IMR-90 (cell line): Measurements from ENCODE around the gene SNRPA1. TPM values are rescaled to one million over a fixed set of nuclear protein-coding genes. Genes with fewer than 3 reads are reported as not detected.

Experiments used
- ATAC-seq: fragments of 200-7000 bp; cut with Tn5 transposase; 2 replicates; pipeline ENCODE4 v1.9.1; 2020; ENCODE audit warnings: low read depth, mild to moderate bottlenecking, moderate library complexity
- BruUV-seq: library from RNA; stranded (reverse); fragments of 400-500 nt; replicated peaks from 2 replicates; lab custom pipeline; 2021; lab: Mats Ljungman, UMichigan
- CTCF ChIA-PET: fragments of 300-600 bp; formaldehyde crosslinking; extraction: SDS; loops from one replicate; lab custom pipeline; 2021; ENCODE audit warnings: antibody characterized with exemption; lab: Yijun Ruan, JAX
- POLR2A ChIA-PET: fragments of 300-600 bp; sonication (Branson Sonifier 250); formaldehyde crosslinking; loops from one replicate; lab custom pipeline; 2022; ENCODE audit warnings: antibody characterized with exemption; ENCODE audit not compliant: unreplicated experiment; lab: Charles Lee
- DNase-seq: peaks from one replicate; pipeline ENCODE4 v3.0.0; 2013
- H2AFZ ChIP-seq: replicated peaks from 2 replicates; pipeline ENCODE3; 2013; ENCODE audit warnings: low read length, mild to moderate bottlenecking; ENCODE audit not compliant: poor library complexity
- H2AK5ac ChIP-seq: 2 replicates; pipeline ENCODE4 v1.6.1; 2013; ENCODE audit warnings: low read depth, low read length, inconsistent platforms
- H2AK9ac ChIP-seq: replicated peaks from 2 replicates; pipeline ENCODE3; 2013; ENCODE audit warnings: mild to moderate bottlenecking, low read depth, low read length, moderate library complexity; ENCODE audit not compliant: poor library complexity
- H2BK120ac ChIP-seq: 2 replicates; pipeline ENCODE4 v1.6.1; 2013; ENCODE audit warnings: low read depth, low read length, inconsistent platforms
- H2BK15ac ChIP-seq: 3 replicates; pipeline ENCODE4 v1.6.1; 2013; ENCODE audit warnings: low read depth, low read length, inconsistent platforms
- H2BK20ac ChIP-seq: 2 replicates; pipeline ENCODE4 v1.6.1; 2013; ENCODE audit warnings: low read depth, mild to moderate bottlenecking, inconsistent platforms, low read length, moderate library complexity
- H2BK5ac ChIP-seq: 2 replicates; pipeline ENCODE4 v1.6.1; 2013; ENCODE audit warnings: mild to moderate bottlenecking, low read depth, low read length, inconsistent platforms; ENCODE audit not compliant: poor library complexity, severe bottlenecking
- H3K14ac ChIP-seq: replicated peaks from 2 replicates; pipeline ENCODE4 v1.6.1; 2013; ENCODE audit warnings: low read depth, low read length, inconsistent platforms
- H3K18ac ChIP-seq: 2 replicates; pipeline ENCODE4 v1.6.1; 2013; ENCODE audit warnings: low read depth, low read length, control low read depth
- H3K23ac ChIP-seq: 2 replicates; pipeline ENCODE4 v1.6.1; 2013; ENCODE audit warnings: low read depth, low read length, inconsistent platforms
- H3K27ac ChIP-seq: 2 replicates; pipeline ENCODE4 v1.5.1; 2013; ENCODE audit warnings: mild to moderate bottlenecking, control low read depth, low read length; ENCODE audit not compliant: insufficient read depth
- H3K27me3 ChIP-seq: 2 replicates; pipeline ENCODE4 v1.6.1; 2013; ENCODE audit warnings: low read length; ENCODE audit not compliant: control insufficient read depth, insufficient read depth
- H3K36me3 ChIP-seq: 2 replicates; pipeline ENCODE4 v1.6.1; 2013; ENCODE audit warnings: low read length, mixed read lengths; ENCODE audit not compliant: control insufficient read depth, insufficient read depth
- H3K4ac ChIP-seq: 2 replicates; pipeline ENCODE4 v1.6.1; 2013; ENCODE audit warnings: low read depth, low read length, inconsistent platforms
- H3K4me1 ChIP-seq: 2 replicates; pipeline ENCODE4 v1.6.1; 2013; ENCODE audit warnings: low read length, mixed read lengths; ENCODE audit not compliant: control insufficient read depth, insufficient read depth
- H3K4me2 ChIP-seq: 2 replicates; pipeline ENCODE4 v1.6.1; 2013; ENCODE audit warnings: low read depth, mild to moderate bottlenecking, control low read depth, low read length, moderate library complexity
- H3K4me3 ChIP-seq: 2 replicates; pipeline ENCODE4 v1.5.1; 2013; ENCODE audit warnings: low read depth, mild to moderate bottlenecking, control low read depth, low read length, moderate library complexity; ENCODE audit not compliant: insufficient read depth
- H3K56ac ChIP-seq: 2 replicates; pipeline ENCODE4 v1.6.1; 2013; ENCODE audit warnings: low read length, inconsistent platforms; ENCODE audit not compliant: insufficient read depth; ENCODE audit errors: extremely low read depth
- H3K79me1 ChIP-seq, 2 experiments: 2 replicates each; pipeline ENCODE4 v1.6.1; 2013; ENCODE audit warnings: low read length in 2 of 2, inconsistent platforms in 1 of 2, low read depth in 1 of 2
- H3K9ac ChIP-seq: 2 replicates; pipeline ENCODE4 v1.6.1; 2013; ENCODE audit warnings: low read depth, low read length, control low read depth
- H3K9me1 ChIP-seq: 2 replicates; pipeline ENCODE4 v1.6.1; 2013; ENCODE audit warnings: low read length, inconsistent platforms; ENCODE audit not compliant: insufficient read depth
- H3K9me3 ChIP-seq: 2 replicates; pipeline ENCODE4 v1.6.1; 2013; ENCODE audit warnings: low read length; ENCODE audit not compliant: control insufficient read depth, insufficient read depth
- H4K20me1 ChIP-seq: 2 replicates; pipeline ENCODE4 v1.6.1; 2013; ENCODE audit warnings: low read length, inconsistent platforms; ENCODE audit not compliant: insufficient read depth
- H4K5ac ChIP-seq: 2 replicates; pipeline ENCODE4 v1.6.1; 2013; ENCODE audit warnings: mild to moderate bottlenecking, low read depth, low read length, control low read depth
- H4K8ac ChIP-seq, 2 experiments: 2 replicates each; pipeline ENCODE4 v1.6.1; 2013; ENCODE audit warnings: low read depth in 2 of 2, low read length in 2 of 2, control low read depth in 1 of 2, inconsistent platforms in 1 of 2
- H4K91ac ChIP-seq: 2 replicates; pipeline ENCODE4 v1.6.1; 2013; ENCODE audit warnings: low read depth, low read length, inconsistent platforms; ENCODE audit not compliant: insufficient read depth
- FOS ChIP-seq: fragments of 150-350 bp; IDR thresholded peaks from 2 replicates; pipeline ENCODE4 v1.6.1; 2016; ENCODE audit warnings: low read depth, low read length
- MXI1 ChIP-seq: IDR thresholded peaks from 2 replicates; pipeline ENCODE4 v1.6.1; 2012; ENCODE audit warnings: low read depth, mild to moderate bottlenecking, low read length, moderate library complexity, borderline replicate concordance
- WGBS, 2 experiments: methylation state at CpG; one replicate each; pipeline versions ENCODE4 v1.1.5 to v1.1.7; 2013; ENCODE audit warnings: missing lambda C conversion rate in 2 of 2; ENCODE audit not compliant: insufficient read length in 1 of 2; ENCODE audit errors: extremely low coverage in 2 of 2; 5-methylcytosine and 5-hydroxymethylcytosine counted together
- dilution Hi-C: fragments of 300-500 bp; cut with HindIII; formaldehyde crosslinking; loops from one replicate; pipeline ENCODE4 v1.14.3; 2018; ENCODE audit warnings: low sequenced_read_pairs; ENCODE audit not compliant: unreplicated experiment
- in situ Hi-C: fragments of 300-500 bp; cut with MboI; formaldehyde crosslinking; loops from 3 replicates; pipeline ENCODE4 v1.14.3; 2019; ENCODE audit warnings: low sequenced_read_pairs, inconsistent platforms, mixed read lengths
- intact Hi-C: fragments of 100-400 bp; cut with micrococcal nuclease; formaldehyde crosslinking; loops from 2 replicates; pipeline ENCODE4 v1.10.0; 2022
- polyA plus RNA-seq, 3 experiments: library from polyadenylated mRNA; depleted of rRNA; stranded (reverse); fragments of >200 nt; gene quantifications; 2 replicates each; pipeline ENCODE4 v1.2.3, GENCODE V29; 2012; ENCODE audit warnings: low replicate concordance in 1 of 3
- total RNA-seq: library from RNA; depleted of rRNA; stranded (reverse); fragments of >200 nt; gene quantifications from 2 replicates; pipeline ENCODE4 v1.2.3, GENCODE V29; 2012

Gene SNRPA1
- total and polyA plus RNA-seq, 2 of the 4 experiments (the other 2 are of a cell fraction): 37.1 to 79.9 TPM

DNA sequence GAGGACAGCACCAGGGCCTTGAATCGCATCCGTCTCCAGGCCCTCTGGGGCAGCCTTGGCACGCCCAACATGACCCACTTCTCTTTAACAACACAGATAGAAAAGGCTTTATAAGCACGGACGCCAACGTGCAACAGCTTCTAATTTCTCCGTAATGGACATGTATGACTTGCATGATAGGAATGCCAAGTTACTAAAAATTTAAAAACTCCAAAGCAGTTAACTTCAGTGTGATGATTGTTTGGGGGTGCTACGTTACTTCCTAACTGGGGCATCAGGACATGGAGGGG lies 30.9 kb upstream of the SNRPA1 start:
- H2AFZ ChIP-seq: no peak overlapping the region
- ATAC-seq: no peak
- TF ChIP-seq FOS (no peak), MXI1 (no peak)
- intact Hi-C loops (no loop called here), in situ Hi-C loops (no loop called here), dilution Hi-C loops (no loop called here)
- H4K8ac ChIP-seq: no peak overlapping the region
- ChIA-PET POLR2A (no interaction called here), CTCF (no interaction called here)
- no peak overlapping the region for H3K56ac ChIP-seq
- H3K79me1 ChIP-seq: no peaks in the 10 kb centered on the region
- H4K20me1 ChIP-seq: no peaks in the 10 kb centered on the region
- no peak overlapping the region for H3K4ac ChIP-seq
- H2BK20ac ChIP-seq: no peak overlapping the region
- no peak overlapping the region for H3K4me2 ChIP-seq
- no peak overlapping the region for H3K18ac ChIP-seq
- no peaks in the 10 kb centered on the region for H3K9me1 ChIP-seq
- H3K9ac ChIP-seq: no peak overlapping the region
- H2BK15ac ChIP-seq: no peak overlapping the region
- no peaks in the 10 kb centered on the region for H3K36me3 ChIP-seq
- H2BK5ac ChIP-seq: no peak overlapping the region
- H3K23ac ChIP-seq: no peak overlapping the region
- DNase-seq: no peak
- H4K5ac ChIP-seq: no peak overlapping the region
- H3K27ac ChIP-seq: no peak overlapping the region
- H3K9me3 ChIP-seq: no peaks in the 10 kb centered on the region
- no peak overlapping the region for H3K4me3 ChIP-seq
- WGBS, 2 experiments: no CpG with 5 or more reads among the region's 8 CpGs
- BruUV-seq: no TSS peak
- no peak overlapping the region for H2AK5ac ChIP-seq
- no peak overlapping the region for H2BK120ac ChIP-seq
- H2AK9ac ChIP-seq: no peak overlapping the region
- no peaks in the 10 kb centered on the region for H3K4me1 ChIP-seq
- H3K27me3 ChIP-seq: peaks cover 40% of the 10 kb centered on the region
- no peak overlapping the region for H3K14ac ChIP-seq
- H4K91ac ChIP-seq: no peak overlapping the region
